Measurements from ENCODE around the gene TMEM221.

GRCh38 chr19:17423429-17424208 lies 24.8 kb downstream of the TMEM221 start:
- TF ChIP-seq CTCF (conservative IDR thresholded peaks at IDR 0.05; ENCODE audit: low read length) (no peak), EZH2phosphoT487 (IDR thresholded peaks at IDR 0.05; ENCODE audit: borderline replicate concordance) (no peak)
